Renal cortex interstitium (tissue), 11 donors: Measurements from ENCODE around the gene ZNF446. TPM values are rescaled to one million over a fixed set of nuclear protein-coding genes. Genes with fewer than 3 reads are reported as not detected.
"Not testable (repeated sequence)": the region's sequence is repeated elsewhere in the genome, so short reads cannot be mapped to it uniquely, and the experiment has no call there.

Experiments used
- DNase-seq, 11 donors: peaks; one replicate each; pipeline ENCODE4 v3.0.0-alpha.2; 2013; ENCODE audit warnings: low read depth in 9 of 11, low spot score in 4 of 11; ENCODE audit errors: extremely low read depth in 1 of 11
- polyA plus RNA-seq, 3 donors: library from polyadenylated mRNA; unstranded; fragments of 120-200 nt; gene quantifications; one replicate each; pipeline ENCODE4 v1.2.1, GENCODE V29; 2013; ENCODE audit not compliant: insufficient read length in 3 of 3

ZNF446 gene
- polyA plus RNA-seq, 3 donors, result 11.7 to 19.5 (median 17.7) TPM

DNA sequence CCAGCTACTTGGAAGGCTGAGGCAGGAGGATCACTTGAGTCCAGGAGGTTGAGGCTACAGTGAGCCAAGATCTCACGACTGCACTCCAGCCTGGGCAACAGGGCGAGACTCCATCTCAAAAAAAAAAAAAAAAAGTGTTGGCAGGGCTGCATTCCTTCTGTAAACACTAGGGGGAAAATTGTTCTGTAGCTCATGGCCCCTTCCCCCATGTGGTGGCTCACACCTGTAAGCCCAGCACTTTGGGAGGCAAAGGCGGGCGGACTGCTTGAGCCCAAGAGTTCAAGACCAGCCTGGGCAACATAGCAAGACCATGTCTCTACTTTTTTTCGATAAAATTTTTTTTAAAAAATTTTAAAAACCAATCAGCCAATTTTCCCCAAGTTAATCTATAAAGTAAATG, 8.2 kb downstream of the ZNF446 start:
- DNase-seq, result not testable (repeated sequence)

DNA sequence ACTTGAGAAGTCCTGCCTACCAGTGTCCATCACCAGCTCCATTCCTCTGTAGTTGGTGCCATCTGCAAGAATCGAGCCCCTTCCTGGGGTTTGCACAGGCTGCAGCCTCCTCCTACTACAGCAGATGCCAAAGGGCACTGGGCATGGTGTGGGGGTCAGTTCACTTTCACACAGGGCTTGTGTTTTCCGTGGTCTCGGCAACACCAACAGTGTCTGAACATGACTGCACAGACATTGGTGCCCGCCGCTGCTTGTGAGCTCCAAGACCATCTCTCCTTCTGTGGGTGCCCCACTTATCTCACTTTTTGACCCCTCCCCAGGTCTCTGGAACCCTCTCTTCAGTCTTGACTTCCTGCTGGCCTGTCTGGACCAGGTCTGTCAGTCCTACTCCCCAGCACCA, 15.2 kb downstream of the ZNF446 start:
- DNase-seq, result no peak

DNA sequence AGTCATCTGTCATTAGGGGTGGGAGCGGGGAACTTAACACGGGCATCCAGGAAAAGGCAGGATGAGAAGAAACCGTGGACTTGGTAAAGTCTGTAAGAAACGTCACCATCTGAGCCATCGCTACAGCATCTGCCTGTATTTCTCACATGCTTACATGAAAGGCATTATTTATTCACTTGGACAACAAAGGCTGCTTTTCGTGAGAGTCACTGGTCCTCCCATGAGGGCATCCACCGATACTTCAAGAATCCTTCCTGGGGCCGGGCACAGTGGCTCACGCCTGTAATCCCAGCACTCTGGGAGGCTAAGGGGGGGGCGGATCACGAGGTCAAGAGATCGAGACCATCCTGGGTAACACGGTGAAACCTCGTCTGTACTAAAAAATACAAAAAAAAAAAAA, 16.1 kb downstream of the ZNF446 start:
- DNase-seq, result no peak

DNA sequence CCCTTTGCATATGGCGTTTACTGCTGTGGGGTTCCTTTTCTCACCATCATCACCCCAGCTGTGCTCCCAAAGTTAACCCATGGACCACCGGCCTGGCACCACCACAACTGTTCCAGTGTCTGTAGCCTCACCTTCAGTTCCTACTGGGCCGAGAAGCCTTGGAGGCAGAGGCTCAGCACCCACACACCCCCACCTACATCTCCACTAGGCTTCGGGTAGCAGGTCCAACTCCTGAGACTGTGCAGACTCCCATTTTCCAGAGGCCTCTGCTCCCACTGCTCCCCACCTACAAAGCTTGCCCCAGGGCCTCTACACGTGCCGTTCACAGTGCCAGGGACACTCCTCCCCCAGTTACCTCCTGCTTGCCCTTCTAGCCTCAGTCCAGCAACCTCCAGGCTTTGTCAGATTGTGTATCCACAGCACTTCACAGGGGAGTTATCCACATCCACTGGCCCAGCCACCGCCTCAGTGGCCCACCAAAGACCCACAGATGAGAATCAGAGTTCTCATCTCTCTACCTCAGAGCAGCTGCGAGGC, 21.6 kb downstream of the ZNF446 start:
- no peak for DNase-seq

DNA sequence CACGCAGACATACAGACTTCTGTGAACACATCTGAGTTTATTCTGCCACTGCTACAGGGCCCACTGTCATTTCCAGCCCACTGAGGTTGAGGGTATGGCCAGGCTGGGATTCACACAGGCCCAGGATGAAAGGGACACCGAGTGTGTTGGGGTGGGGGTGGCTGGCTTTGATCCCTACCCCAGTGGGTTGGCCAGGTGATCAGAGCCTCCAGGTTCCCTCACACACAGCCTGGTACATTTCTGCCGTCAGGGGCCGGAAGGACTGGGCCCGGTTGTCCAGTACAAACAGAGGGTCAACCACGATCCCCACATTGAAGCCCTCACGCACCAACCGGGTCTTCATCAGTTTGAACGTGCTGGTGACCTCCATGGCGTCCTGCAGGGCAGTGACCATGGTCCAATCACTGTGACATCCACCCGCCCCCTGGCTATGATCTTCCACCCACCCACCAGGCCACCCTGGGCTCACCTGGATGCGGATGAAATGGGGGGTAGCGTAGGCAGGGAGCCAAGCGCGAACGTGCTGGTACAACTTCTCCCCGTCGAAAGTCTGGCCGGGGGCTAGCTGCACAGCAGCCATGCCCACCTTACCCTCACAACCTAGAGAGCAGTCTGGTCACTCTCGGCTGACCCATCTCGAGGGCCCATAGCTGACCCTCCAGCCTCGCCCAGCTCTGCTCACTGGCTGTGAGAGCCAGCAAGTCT, 22.3 kb downstream of the ZNF446 start:
- DNase-seq, result no peak

DNA sequence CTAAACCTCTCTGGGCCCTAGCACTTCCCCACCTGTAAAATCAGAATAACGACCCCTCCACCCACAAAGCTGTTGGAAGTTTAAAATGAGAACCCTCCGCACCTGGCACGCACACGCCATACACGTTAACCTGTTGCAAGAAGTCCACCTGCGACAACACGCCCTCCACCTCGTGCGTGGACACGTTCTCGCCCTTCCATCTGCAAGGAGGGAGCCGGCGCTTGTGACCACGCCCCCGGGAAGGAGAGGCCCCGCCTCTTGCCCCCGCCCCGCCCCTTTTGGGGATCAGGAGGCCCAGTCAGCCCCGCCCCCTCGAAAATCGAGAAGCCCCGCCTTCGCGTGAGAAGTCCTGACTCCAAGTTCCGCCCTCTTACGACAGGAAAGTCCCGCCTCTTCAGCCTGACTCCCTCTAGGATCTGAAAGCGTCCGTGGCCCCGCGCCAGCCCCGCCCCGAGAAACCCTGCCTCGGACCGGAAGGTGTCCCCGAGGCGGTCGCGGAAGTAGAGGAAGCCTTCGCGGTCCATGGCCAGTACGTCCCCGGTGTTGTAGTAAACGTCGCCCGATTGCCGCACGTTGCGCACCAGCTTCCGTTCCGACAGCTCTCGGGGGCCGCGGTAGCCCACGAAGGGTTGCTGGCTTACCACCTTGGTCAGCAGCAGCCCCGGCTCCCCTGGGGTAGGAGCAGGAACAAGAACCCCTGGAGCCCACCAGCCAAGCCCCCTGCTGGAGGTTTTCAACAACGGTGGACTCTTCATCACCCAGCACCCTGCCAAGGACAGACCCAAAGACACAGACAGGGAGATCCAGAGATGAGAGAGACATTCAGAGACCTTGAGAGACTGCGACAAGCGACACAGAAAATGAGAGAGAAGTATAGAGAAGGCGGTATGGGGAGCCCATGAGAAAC, 23.1 kb downstream of the ZNF446 start:
- DNase-seq, result peak; percentile 88 to 99 (median 97)

DNA sequence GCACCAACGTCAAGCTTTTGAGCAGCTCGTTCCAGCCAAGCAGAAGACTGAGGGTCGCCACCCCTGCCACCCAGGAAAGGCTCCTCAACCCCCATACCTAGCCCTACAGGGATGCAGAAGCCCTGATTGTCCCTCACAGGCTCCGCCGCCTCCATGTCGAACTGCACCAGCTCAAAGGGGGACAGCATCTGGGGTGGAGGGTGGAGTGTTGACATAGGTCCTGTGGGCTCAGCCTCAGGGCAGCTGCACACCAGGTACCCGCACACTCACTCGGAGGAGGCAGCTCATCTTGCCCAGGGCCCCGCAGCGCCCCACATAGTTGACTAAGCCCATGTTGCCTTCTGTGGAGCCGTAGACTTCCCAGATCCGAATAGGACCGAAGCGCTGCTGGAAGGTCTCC, 24.1 kb downstream of the ZNF446 start:
- no peak for DNase-seq

DNA sequence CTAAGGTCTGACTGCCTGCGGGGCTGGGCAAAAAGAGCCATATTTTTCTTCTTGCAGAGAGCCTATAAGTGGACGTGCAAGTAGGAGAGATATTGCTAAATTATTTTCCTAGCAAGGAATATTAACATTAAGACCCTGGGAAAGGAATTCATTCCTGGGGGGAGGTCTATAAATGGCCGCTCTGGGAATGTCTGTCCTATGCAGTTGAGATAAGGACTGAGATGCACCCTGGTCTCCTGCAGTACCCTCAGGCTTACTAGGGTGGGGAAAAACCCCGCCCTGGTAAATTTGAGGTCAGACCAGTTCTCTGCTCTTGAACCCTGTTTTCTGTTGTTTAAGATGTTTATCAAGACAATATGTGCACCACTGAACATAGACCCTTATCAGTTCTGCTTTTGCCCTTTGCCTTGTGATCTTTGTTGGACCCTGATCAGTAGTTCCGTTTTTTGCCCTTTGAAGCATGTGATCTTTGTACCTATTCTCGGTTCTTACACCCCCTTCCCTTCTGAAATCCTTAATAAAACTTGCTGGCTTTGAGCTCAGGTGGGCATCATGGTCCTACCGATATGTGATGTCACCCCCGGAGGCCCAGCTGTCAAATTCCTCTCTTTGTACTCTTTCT, 31.6 kb downstream of the ZNF446 start:
- DNase-seq, result not testable (repeated sequence)

DNA sequence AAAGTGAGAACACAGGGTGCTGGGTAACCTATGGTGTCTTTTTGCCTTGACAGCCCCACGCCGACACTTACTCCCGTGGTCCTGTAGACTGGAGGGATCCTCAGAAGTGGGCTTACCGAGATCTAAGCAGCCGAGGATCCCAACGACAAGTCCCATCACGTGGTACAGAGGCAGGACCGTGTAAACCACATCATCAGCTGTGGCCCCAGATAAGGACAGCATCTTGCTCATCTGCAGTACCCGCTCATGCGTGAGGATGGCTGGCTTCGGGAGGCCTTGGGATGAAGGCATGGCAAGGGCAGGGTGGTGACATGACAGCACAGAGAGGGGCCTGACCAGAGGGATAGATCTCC, 33.6 kb downstream of the ZNF446 start:
- no peak for DNase-seq

DNA sequence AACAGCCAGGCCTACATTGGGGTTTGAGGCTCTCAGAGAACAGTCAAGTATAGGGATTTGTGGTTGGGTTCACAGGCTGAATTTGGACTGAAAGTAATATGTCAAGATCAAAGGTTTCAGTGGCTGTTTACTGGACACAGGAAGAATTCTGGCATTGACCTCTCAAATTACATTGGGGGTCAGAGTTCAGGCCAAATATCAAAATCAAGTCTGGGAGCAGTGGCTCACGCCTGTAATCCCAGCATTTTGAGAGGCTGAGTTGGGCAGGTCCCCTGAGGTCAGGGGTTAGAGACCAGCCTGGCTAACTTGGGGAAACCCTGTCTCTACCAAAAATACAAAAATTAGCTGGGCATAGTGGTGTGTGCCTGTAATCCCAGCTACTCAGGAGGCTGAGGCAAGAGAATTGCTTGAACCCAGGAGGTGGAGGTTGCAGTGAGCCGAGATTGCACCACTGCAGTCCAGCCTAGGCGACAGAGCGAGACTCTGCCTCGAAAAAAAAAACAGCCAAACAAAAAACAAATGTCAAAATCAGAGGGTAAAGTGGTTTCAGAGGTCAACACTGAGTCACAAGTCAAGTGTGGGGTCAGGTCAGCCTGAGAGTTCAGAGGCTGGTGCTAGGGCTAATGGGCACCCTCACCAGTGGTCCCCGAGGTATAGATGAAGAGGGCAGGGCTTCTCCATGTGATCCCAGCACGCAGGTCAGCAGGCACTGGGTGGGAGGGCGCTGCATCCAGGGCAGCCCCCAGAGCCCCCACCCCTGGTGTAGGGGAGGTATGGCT, 34.1 kb downstream of the ZNF446 start:
- DNase-seq, result no peak

DNA sequence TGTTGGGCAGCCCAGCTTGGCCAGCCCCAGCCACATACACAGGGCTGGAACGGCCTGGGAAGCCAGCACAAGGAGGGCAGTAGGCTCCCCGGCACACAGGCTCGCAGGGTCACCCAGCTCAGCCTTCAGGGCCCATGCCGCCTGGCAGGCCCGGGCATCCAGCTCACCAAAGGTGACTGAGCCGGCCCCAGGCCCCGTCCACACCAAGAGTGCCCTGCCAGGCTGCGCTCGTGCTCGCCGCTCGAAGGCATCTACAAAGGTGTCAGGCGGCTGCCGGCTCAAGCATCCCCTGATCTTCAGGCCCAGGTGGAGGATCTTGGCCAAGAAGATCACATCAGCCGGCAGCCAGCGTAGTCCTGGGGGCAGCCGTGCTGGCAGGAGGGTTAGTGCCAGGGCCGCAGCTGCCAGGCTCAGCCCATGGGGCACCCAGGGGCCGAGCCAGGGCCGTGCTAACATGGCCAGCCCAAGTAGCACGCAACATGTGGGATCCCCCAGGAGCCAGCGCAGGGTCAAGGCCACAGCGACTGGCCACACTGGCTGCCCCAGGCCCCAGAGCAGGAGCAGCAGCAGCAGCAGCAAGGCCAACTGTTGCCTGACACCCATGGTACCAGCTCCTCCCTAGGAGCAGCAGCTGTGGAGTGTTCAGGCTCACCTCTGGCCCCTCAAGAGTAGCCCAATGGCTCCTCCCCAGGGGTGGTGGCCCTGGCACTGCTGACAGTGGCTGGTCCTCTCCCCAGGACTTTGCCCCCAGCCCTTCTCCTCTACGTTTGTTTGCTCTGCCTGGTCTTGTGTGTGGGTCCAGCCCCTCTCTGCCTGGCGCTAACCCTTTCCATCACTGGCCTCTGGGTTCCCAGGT, 35.4 kb downstream of the ZNF446 start, which contains the start of gene SLC27A5:
TSS of gene SLC27A5 (minus strand) at position 640 of the 856 bp plus-strand sequence. CDS start at position 603, 37 bp downstream.
- no peak for DNase-seq

DNA sequence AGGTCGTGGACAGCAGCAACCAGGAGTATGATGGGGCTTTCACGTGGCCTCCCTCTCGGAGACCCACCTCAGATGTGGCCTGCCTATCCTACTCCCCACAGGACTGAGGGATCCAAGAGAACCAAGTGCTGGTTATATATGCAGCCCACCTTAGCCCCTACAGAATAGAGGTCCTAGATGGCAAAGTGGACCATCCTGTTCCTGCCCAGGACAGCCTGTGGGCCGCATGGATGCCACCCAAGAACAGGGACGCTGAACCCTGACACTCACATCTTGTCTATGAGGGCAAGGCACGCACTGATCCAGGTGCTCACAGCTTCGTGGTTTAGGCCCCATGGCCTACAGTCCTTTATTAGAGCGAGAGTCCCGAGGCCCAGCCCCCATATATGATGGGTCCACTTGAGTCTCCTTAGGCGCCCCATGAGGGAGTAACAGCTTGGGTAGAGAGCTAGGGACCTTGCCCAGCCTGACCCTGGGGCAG, 37.1 kb downstream of the ZNF446 start:
- no peak for DNase-seq

DNA sequence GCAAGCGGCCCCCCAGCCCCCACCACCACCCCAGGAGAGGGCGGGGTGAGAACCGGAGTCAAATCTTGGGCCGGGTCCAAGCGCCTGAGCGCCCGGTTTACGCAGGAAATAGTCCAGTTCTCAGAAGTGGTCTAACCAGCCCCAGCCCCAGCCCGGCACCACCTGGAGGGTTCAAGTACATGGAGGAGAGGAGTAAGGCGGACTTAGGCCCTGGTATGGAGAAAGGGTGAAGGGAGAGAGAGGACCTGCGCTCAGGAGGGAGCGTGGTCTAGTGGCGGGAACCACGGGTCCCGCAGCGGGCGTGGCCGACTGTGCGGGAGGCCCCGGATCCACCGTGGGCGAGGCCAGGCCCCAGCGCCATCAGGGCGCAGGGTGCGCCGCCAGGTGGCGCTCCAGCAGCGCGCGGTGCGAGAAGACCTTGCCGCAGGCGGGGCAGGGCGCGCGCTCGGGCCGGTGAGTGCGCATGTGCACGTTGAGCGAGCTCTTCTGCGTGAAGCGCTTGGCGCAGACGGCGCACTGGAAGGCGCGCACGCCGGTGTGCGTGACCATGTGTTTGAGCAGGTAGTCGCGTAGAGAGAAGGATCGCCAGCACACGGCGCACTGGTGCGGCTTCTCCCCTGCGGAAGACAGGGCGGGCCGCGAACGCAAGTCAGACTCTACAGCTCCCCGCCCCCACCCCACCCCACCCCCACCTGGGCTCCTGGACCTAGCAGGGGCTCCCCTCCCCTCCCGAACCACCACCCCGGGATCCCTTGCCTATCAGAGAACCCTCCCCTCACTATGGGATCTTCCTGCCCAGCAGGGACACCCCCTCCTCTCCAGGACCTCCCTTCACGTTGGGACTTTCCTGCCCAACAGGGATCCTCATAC, 37.8 kb downstream of the ZNF446 start:
- DNase-seq, result peak in 10 of 11 donors; percentile 67 to 86 (median 81)

DNA sequence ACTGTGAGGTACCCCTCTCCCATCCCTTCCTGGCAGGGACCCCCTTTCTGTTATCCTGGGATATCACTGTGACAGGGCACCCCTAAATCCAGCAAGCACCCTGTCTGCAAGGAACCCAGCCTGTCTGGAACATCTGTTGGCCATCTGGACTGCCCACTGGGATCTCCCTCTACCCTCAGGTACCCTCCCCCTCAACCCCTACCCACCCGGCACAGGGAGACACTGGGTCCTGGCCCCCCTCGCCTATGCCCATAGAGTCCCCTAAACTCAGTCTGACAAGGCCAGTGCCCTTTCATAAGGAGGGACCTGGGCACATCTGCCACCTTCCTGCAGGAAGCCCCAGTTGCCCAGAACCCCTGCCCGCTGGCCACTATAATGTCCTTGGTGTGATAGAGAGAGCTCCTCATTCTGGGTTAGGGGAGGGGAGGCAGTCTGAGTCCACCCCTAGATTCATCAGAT, 38.4 kb downstream of the ZNF446 start:
- DNase-seq, result no peak

DNA sequence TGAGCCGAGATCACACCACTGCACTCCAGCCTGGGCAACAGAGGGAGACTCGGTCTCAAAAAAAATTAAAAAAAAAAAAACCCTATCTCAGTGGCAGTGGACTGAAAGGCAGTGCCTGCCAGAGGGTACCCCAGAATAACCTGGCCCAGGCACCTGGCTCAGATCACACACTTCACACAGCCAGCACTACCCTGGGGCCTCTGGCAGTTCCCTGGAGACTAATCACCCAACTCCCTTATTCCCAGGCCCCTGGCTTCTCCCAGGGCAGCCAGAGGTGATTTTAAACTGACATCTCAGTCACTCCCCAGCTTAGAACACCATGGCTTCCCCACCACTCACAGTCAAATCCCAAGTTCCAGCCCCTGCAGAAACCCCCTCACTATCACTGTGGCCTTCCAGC, 39.1 kb downstream of the ZNF446 start:
- DNase-seq, result no peak

DNA sequence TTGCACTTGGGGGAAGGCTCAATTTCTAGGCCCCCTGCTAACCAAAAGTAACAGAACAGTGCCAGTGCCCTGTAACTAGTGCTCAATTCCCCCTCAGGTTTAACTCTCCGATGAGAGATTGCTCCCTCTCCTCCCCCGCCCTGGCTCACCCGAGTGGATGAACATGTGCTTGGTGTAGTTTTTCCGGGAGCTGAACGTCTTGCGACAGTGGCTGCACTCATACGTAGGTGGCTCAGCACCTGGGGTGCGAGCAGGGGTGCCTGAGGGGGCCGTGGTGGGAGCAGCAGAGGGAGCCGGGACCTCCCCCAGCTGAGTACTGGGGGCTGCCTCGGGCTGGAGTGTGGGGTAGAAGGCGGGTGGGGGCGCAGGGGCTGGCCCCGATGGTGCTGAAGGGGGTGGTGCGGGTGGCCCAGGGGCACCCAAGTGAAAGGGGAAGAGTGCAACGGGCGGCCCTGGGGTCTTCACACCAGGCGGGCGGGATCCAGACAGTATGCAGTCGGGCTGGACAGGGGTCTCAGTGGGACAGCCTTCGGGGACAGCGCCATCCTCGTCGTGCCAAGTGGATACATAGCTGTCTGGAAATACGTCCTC, 40.2 kb downstream of the ZNF446 start:
- no peak for DNase-seq
